ENCODE data around the gene ZNF665.
"Not testable (repeated sequence)": the region's sequence is repeated elsewhere in the genome, so short reads cannot be mapped to it uniquely, and the experiment has no call there.

DNA sequence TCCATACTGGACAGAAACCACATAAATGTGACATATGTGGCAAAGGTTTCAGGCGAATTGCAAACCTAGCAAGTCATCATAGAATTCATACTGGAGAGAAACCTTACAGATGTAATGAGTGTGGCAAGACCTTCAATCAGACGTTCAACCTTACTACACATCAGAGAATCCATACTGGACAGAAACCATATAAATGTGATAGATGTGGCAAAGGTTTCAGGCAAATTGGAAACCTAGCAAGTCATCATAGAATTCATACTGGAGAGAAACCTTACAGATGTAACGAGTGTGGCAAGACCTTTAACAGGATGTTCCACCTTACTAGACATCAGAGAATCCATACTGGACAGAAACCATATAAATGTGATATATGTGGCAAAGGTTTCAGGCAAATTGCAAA, 18.4 kb upstream of the ZNF665 start:
- TF ChIP-seq CTCF (IDR thresholded peaks at IDR 0.05 in 4 of 5, conservative IDR thresholded peaks at IDR 0.05 in 1 of 5); POLR2A (IDR thresholded peaks at IDR 0.05): not testable (repeated sequence)
